Measurements from ENCODE around the gene PRELP.
"Not testable (repeated sequence)": the region's sequence is repeated elsewhere in the genome, so short reads cannot be mapped to it uniquely, and the experiment has no call there.

The PRELP gene

GRCh38 chr1:203508463-203509073, 33.0 kb downstream of the PRELP start:
- no peak for DNase-seq

DNA sequence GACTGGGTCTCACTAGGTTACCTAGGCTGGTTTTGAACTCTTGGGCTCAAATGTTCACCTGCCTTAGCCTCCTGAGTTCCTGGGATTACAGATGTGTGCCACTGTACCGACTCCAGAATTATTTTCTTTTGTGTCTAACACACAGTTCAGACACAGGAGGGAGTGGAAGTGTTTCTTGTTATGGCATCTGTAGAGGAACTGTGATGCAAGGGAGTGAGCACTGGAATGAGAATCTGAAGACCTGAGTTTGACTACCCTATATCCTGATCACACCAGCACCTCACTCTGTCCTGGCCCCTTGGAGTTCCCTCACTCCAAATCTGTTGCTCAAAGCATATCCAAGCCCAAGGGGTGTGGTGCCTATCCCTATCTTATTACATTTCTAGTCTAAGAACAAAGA, 33.5 kb downstream of the PRELP start:
- DNase-seq, result no peak

DNA sequence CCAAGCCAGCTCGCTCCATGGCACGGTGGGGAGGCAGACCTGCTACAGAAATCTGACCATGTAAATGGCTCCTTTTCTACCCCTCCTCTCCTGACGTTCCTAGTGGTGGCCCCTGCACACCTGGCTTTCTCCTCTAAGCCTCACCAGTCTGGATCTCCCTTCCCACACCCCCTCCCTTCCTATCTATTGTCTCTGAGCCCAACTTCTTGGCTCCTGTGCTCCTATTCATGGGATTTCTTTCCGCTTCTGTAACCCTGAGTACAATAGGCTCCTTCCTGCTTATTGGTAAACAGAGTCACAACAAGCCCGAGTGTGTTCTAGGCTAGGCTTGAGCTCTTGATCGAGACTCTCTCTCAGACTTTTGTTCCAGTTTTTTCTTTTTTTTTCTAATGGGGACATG, 35.9 kb downstream of the PRELP start:
- DNase-seq, result no peak

- no peak for DNase-seq
Observed at GRCh38 chr1:203511930-203512329, 36.3 kb downstream of the PRELP start.

DNA sequence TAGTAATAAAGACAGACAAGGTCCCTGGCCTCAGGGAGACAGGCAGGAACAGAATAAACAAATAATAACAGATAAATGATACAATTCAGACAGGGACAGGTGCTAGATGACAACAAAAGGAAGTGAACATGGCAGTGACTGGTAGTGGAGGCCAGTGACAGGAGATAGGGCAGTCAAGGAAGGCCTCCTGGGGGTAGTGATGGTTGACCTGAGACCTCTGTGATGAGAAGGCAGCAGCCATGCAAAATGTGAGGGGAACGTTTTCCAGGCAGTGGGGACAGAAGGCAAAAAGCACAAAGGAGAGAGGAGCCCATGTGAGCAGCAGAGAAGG, 36.9 kb downstream of the PRELP start:
- no peak for DNase-seq

DNA sequence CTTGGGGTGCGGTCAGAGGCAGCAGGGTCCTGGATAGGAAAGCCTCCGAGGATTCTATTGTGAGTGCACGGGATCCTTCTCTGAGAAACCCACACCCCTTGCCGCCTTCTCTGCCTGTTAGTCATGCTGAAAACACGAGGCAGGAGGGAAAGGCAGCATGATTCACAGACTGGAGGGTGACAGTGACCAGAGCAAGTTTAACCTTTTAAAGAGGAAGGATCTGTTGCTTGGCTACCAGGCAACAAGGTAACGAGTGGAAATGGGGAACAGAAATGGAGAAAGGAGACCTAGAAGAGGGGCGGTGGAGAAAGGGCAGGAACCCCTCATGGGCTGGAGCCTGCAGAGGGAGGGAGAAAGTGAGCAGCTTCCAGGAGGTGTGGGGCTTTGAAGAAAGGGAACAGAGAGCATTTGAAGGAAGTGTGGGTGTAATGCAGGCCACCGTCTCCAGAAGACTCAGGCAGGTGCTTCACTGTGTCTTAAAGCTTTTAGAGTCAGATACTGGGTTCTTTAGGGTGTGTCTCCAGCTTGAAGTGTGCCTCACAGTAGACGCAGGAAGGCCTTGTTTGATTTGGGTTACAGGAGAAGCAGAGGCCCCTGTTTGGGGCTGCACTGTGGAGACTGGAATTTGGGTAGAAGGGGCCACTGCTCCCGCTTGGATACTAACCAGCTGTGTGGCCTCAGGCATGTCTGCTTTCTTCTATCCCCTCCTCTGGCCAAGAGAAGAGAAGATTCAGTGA, 37.4 kb downstream of the PRELP start:
- peak; percentile 96 for DNase-seq

- no peak for DNase-seq
Observed at GRCh38 chr1:203513585-203514031, 38.0 kb downstream of the PRELP start.

DNA sequence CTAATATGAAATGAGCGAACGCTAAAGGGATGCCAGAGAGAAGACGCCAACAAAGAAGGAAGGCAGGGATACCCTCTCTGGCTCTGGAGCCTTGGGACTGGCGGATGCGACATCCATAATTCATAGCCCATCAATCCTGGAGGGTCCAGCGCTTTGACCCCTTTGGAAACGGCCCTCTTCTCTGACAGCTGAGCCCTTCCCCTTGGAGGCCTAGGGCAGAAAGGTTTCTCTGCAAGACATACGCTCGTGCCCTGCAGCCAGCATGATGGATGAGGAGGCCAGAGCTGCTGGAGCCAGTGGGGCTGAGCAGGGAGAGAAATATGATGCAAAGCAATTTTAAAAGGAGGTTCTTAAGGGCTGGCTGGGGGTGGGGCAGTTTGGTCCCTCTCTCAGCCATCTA, 40.6 kb downstream of the PRELP start:
- DNase-seq, result no peak

GRCh38 chr1:203516906-203517305, 41.3 kb downstream of the PRELP start:
- no peak for DNase-seq

GRCh38 chr1:203517426-203518110, 42.0 kb downstream of the PRELP start:
- DNase-seq, result peak; percentile 36

- DNase-seq, result not testable (repeated sequence)
Observed at GRCh38 chr1:203518139-203518538, 42.5 kb downstream of the PRELP start.

GRCh38 chr1:203518541-203518940, 42.9 kb downstream of the PRELP start:
- no peak for DNase-seq

DNA sequence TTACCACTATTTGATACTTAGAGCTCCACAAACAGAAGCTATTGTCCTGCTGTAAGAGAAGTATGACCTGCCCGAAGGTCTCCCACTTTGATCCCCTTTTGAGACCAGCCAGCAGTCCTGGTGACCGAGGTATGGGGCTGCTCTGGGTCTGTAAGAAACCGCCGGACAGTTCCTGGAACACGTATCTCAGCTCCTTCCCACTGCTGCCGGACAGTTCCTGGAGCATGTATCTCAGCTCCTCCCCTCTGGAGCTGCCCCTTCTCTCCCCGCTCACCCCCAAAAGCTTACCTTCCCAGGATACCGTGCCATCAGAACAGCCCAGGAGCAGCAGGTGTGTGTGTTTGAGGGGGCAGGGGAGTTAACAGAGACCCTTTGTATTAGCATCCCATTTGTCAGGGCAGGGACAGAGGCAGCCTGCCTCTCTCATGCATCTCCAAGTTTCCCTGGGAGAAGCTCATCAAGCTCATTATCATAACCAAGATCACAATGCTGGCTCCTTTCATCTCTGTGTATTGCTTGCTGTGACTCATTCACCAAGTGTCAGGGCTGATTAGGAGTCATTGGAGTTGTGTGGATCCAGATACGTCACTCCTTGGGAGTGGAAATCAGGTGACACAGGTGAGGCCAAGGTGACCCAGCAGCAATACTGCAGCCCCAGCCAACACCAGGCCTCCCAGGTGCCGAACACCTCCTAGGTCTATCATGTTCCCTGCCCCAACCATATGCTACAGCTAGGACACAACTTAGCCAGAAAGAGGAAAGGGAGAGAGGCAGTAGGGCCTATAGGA, 43.6 kb downstream of the PRELP start:
- DNase-seq, result no peak

- DNase-seq, result no peak
Observed at GRCh38 chr1:203519896-203520295, 44.3 kb downstream of the PRELP start.

DNA sequence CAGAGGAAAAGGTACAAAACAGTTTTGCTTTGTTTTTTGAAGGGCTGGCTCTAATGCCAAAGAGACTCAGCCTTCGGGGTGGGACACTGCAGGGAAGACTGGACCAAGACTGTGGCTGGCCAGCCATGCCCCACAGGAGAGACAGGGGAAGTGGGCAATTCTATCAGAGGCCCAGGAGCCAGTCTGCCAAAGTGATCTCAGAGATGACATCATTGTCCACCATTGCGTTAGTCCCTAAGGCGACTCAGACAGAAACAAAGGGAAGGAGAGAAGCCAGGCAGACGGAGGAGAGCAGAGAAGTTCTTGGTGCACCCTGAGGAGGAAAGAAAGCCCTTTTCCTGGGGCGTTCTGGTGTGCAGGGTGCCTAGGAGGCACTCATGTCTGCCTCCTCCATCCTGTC, 44.7 kb downstream of the PRELP start:
- peak; percentile 88 for DNase-seq

- no peak for DNase-seq
Observed at GRCh38 chr1:203521074-203521794, 45.6 kb downstream of the PRELP start.

GRCh38 chr1:203521812-203522211, 46.2 kb downstream of the PRELP start:
- DNase-seq, result no peak

GRCh38 chr1:203522237-203522636, 46.6 kb downstream of the PRELP start:
- DNase-seq, result no peak

GRCh38 chr1:203523667-203524066, 48.1 kb downstream of the PRELP start:
- no peak for DNase-seq

DNA sequence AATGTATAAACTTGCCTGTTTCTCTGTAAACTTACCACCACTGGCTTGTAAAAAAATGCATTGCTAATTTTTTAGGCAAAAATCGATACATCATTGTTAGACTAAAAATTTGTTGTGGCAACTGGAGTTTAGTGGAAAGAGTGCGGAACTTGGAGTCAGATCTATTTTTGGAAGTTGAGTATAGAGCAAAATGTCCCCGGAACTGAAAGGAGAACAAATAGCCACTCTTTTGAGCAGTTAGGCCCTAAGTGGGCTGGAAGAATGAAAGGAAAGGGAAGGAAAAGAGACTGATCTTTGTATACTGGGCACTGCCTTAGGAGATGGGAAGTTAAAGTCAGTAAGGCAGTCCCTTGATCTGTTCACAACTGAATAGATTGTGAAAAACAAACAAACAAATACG, 48.5 kb downstream of the PRELP start:
- peak; percentile 54 for DNase-seq

- no peak for DNase-seq
Observed at GRCh38 chr1:203524824-203525223, 49.2 kb downstream of the PRELP start.

DNA sequence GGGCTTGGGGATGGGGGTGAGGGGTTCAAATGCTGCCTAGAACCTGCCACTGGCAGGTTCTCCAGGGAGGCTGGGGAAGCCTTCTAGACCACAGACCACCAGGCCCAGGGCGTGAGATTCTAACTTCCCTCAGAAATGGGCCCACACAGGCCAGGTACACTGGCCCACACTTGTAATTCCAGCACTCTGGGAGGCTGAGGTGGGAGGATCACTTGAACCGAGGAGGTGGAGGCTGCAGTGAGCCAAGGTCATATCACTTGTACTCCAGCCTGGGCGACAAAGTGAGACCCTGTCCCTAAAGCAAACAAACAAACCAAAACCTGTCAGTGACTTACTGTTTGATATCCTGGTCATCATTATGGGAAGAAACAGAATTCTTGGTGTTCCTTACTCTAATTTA, 50.1 kb downstream of the PRELP start:
- DNase-seq, result no peak

- no peak for DNase-seq
Observed at GRCh38 chr1:203526130-203526529, 50.5 kb downstream of the PRELP start.

All from inflammatory macrophage treated with lipopolysaccharide for 4 hours (primary cell).